Astrocyte of the spinal cord (primary cell): ENCODE data around the gene WDR53.

Experiments
- DNase-seq: peaks from one replicate; pipeline ENCODE4 v3.0.0; 2011; ENCODE audit warnings: low read depth, low spot score
- H3K4me3 ChIP-seq: 2 replicates; pipeline ENCODE4 v1.5.1; 2011; ENCODE audit warnings: low read depth, mild to moderate bottlenecking, low read length, moderate library complexity
- CTCF ChIP-seq: IDR thresholded peaks from 2 replicates; pipeline ENCODE4 v1.5.1; 2012; ENCODE audit warnings: low read depth, mild to moderate bottlenecking, low read length, inconsistent platforms
- in situ Hi-C: cut with HindIII; loops from 2 replicates; pipeline ENCODE4 v1.10.0; 2017; ENCODE audit warnings: low sequenced_read_pairs

WDR53 gene

GRCh38 chr3:196547067-196547466, 21.3 kb downstream of the WDR53 start:
- no peak for TF ChIP-seq CTCF
- no peak overlapping the region for H3K4me3 ChIP-seq
- in situ Hi-C loops = no loop called here
- no peak for DNase-seq

- no peak for DNase-seq
- TF ChIP-seq CTCF = no peak
- in situ Hi-C loops = no loop called here
- no peak overlapping the region for H3K4me3 ChIP-seq
Measured at GRCh38 chr3:196546537-196546936, 21.8 kb downstream of the WDR53 start.

- in situ Hi-C loops = no loop called here
- no peak for TF ChIP-seq CTCF
- DNase-seq = no peak
- H3K4me3 ChIP-seq = no peak overlapping the region
Measured at GRCh38 chr3:196544491-196544992, 23.8 kb downstream of the WDR53 start.

GRCh38 chr3:196541684-196542445, 26.5 kb downstream of the WDR53 start:
- no peak overlapping the region for H3K4me3 ChIP-seq
- TF ChIP-seq CTCF = no peak
- DNase-seq = no peak
- in situ Hi-C loops = no loop called here

- in situ Hi-C loops = no loop called here
- no peak for DNase-seq
- H3K4me3 ChIP-seq = no peak overlapping the region
- TF ChIP-seq CTCF = peak; percentile 63
Measured at GRCh38 chr3:196537319-196537984, 30.9 kb downstream of the WDR53 start.

- in situ Hi-C loops = no loop called here
- peak; percentile 28 for DNase-seq
- no peak for TF ChIP-seq CTCF
- H3K4me3 ChIP-seq = no peak overlapping the region
Measured at GRCh38 chr3:196533260-196533681, 35.1 kb downstream of the WDR53 start.
